K562 (cell line): ENCODE measurements around the gene MAMDC2. TPM values are rescaled to one million over a fixed set of nuclear protein-coding genes. Genes with fewer than 3 reads are reported as not detected.

Source experiments
- ATAC-seq: fragments of 200-7000 bp; cut with Tn5 transposase; 3 replicates; pipeline ENCODE4 v1.9.1; 2020; ENCODE audit warnings: moderate library complexity
- Bru-seq: library from RNA; stranded (reverse); fragments of 400-500 nt; gene quantifications from one replicate; lab custom pipeline; 2021; lab: Mats Ljungman, UMichigan
- BruChase-seq, 2 experiments: library from RNA; stranded (reverse); fragments of 400-500 nt; gene quantifications; one replicate each; lab custom pipeline; 2021; lab: Mats Ljungman, UMichigan
- BruUV-seq: library from RNA; stranded (reverse); fragments of 400-500 nt; replicated peaks from 2 replicates; lab custom pipeline; 2021; lab: Mats Ljungman, UMichigan
- CTCF ChIA-PET: fragments of 300-600 bp; formaldehyde crosslinking; extraction: SDS; loops from one replicate; lab custom pipeline; 2021; ENCODE audit warnings: low intra/inter-chr PET ratio; lab: Yijun Ruan, JAX
- POLR2A ChIA-PET: fragments of 300-600, 350-650 bp; sonication (Branson Sonifier 250); formaldehyde crosslinking; extraction: SDS; loops from one replicate; lab custom pipeline; 2021; ENCODE audit warnings: antibody characterized with exemption, inconsistent platforms; lab: Yijun Ruan, JAX
- DNase-seq, 4 experiments: peaks; one replicate each; pipeline versions ENCODE4 v3.0.0 to v3.0.0-alpha.2; 2011 to 2018; ENCODE audit warnings: low spot score in 3 of 4, mixed read lengths in 3 of 4; ENCODE audit errors: extremely low read depth in 1 of 4
- FAIRE-seq: peaks from 2 replicates; lab custom pipeline; 2011; peaks lifted over from hg19 to GRCh38; lab: Jason Lieb, UNC
- H2AFZ ChIP-seq: 2 replicates; pipeline ENCODE4 v1.6.0; 2011; ENCODE audit warnings: low read depth, low read length, control low read depth, inconsistent platforms
- H3K27ac ChIP-seq: fragments of 200-600 bp; 3 replicates; pipeline ENCODE4 v1.8.0; 2011; ENCODE audit warnings: low read depth, mild to moderate bottlenecking, control low read depth, inconsistent platforms, low read length, moderate library complexity, mixed read lengths; ENCODE audit errors: extremely low read depth
- H3K27me3 ChIP-seq, 2 experiments: fragments of 300-600 bp in 1 of 2; 2 replicates in 1 of 2; 3 replicates in 1 of 2; pipeline versions ENCODE4 v1.6.0 to v1.8.0; 2011; ENCODE audit warnings: inconsistent platforms in 2 of 2, low read length in 2 of 2, mild to moderate bottlenecking in 1 of 2, mixed read lengths in 1 of 2, moderate library complexity in 1 of 2; ENCODE audit not compliant: control insufficient read depth in 2 of 2, insufficient read depth in 2 of 2
- H3K36me3 ChIP-seq: fragments of 300-600 bp; 3 replicates; pipeline ENCODE4 v1.8.0; 2011; ENCODE audit warnings: mild to moderate bottlenecking, low read length, inconsistent platforms; ENCODE audit not compliant: control insufficient read depth, insufficient read depth
- H3K4me1 ChIP-seq, 2 experiments: fragments of 200-600 bp in 1 of 2; replicated peaks in 1 of 2; 2 replicates in 1 of 2; 3 replicates in 1 of 2; pipeline versions ENCODE4 v1.5.1 to v1.8.0; 2011; ENCODE audit warnings: inconsistent platforms in 2 of 2, low read length in 2 of 2, mild to moderate bottlenecking in 1 of 2, mixed read lengths in 1 of 2, moderate library complexity in 1 of 2; ENCODE audit not compliant: control insufficient read depth in 2 of 2, insufficient read depth in 2 of 2
- H3K4me2 ChIP-seq: 2 replicates; pipeline ENCODE4 v1.6.1; 2011; ENCODE audit warnings: low read length, control low read depth, inconsistent platforms, mixed read lengths; ENCODE audit not compliant: insufficient read depth
- H3K4me3 ChIP-seq: fragments of 200-600 bp; sonication (generic), shearing (Covaris generic); 2 replicates; pipeline ENCODE4 v1.5.1; 2016; ENCODE audit warnings: control low read depth, inconsistent platforms
- H3K79me2 ChIP-seq: fragments of 200-600 bp; 3 replicates; pipeline ENCODE4 v1.8.0; 2011; ENCODE audit warnings: low read length, inconsistent platforms; ENCODE audit not compliant: control insufficient read depth, insufficient read depth
- H3K9ac ChIP-seq, 2 experiments: 2 replicates each; pipeline versions ENCODE4 v1.6.0 to v1.6.1; 2011; ENCODE audit warnings: low read depth in 2 of 2, low read length in 2 of 2, control low read depth in 1 of 2, inconsistent platforms in 1 of 2, mild to moderate bottlenecking in 1 of 2, mixed read lengths in 1 of 2; ENCODE audit not compliant: insufficient read depth in 1 of 2
- H3K9me1 ChIP-seq: one replicate; pipeline ENCODE4 v1.6.0; 2011; ENCODE audit warnings: inconsistent platforms, mild to moderate bottlenecking, low read length, moderate library complexity; ENCODE audit not compliant: control insufficient read depth, insufficient read depth
- H3K9me3 ChIP-seq: replicated peaks from 2 replicates; pipeline ENCODE4 v1.5.1; 2011; ENCODE audit warnings: low read depth, low read length, inconsistent platforms; ENCODE audit not compliant: control insufficient read depth, insufficient read depth
- H4K20me1 ChIP-seq: replicated peaks from 2 replicates; pipeline ENCODE4 v1.6.1; 2011; ENCODE audit warnings: low read length, inconsistent platforms, mixed read lengths; ENCODE audit not compliant: control insufficient read depth, insufficient read depth
- FIP1L1 ChIP-seq: fragments of 200-400 bp; formaldehyde crosslinking; IDR thresholded peaks from 2 replicates; pipeline ENCODE4 v1.6.1; 2018; ENCODE audit warnings: mild to moderate bottlenecking, low read depth, low read length; ENCODE audit not compliant: poor library complexity, severe bottlenecking
- JUNB ChIP-seq: fragments of 450-650 bp; formaldehyde crosslinking; conservative IDR thresholded peaks from 2 replicates; pipeline ENCODE4 v1.4.0; 2020; ENCODE audit warnings: mild to moderate bottlenecking
- MBD2 ChIP-seq: sonication (generic); IDR thresholded peaks from 2 replicates; pipeline ENCODE4 v1.6.1; 2016; ENCODE audit warnings: low read depth, borderline replicate concordance
- NELFE ChIP-seq: IDR thresholded peaks from 2 replicates; pipeline ENCODE4 v1.6.1; 2011; ENCODE audit warnings: mild to moderate bottlenecking; ENCODE audit not compliant: insufficient read depth, insufficient read length
- POLR3A ChIP-seq: IDR thresholded peaks from 2 replicates; pipeline ENCODE4 v1.6.1; 2011; ENCODE audit warnings: borderline replicate concordance, mild to moderate bottlenecking, moderate library complexity; ENCODE audit not compliant: insufficient read length, insufficient read depth; ENCODE audit errors: extremely low read depth
- ZBTB9 ChIP-seq: fragments of 450-650 bp; formaldehyde crosslinking; IDR thresholded peaks from 2 replicates; pipeline ENCODE4 v1.4.0; 2020; ENCODE audit warnings: mild to moderate bottlenecking, moderate library complexity
- ZNF407 ChIP-seq: fragments of 450-650 bp; IDR thresholded peaks from 2 replicates; pipeline ENCODE4 v1.6.1; 2016; ENCODE audit warnings: low read depth
- WGBS: fragments of 100-300 bp; shearing (Covaris generic); methylation state at CpG from one replicate; pipeline ENCODE4 v1.1.6; 2016; ENCODE audit warnings: low coverage, mixed read lengths; ENCODE audit not compliant: insufficient coverage; ENCODE audit errors: missing lambda C conversion rate; 5-methylcytosine and 5-hydroxymethylcytosine counted together
- in situ Hi-C: fragments of 300-500 bp; cut with MboI; formaldehyde crosslinking; loops from 4 replicates; pipeline ENCODE4 v1.15.0; 2018; ENCODE audit warnings: inconsistent platforms, mixed read lengths
- intact Hi-C: fragments of 100-400 bp; cut with micrococcal nuclease; formaldehyde crosslinking; loops from 2 replicates; pipeline ENCODE4 v1.14.2; 2022
- long read RNA-seq, 3 experiments: library from polyadenylated mRNA in 2 of 3; library from RNA in 1 of 3; unstranded in 2 of 3; stranded (forward) in 1 of 3; transcript quantifications; one replicate each; pipeline ENCODE4 v2.0.0, GENCODE V29; 2019 to 2022
- polyA minus RNA-seq, 3 experiments: library from RNA; depleted of rRNA, polyadenylated mRNA; stranded (reverse); fragments of >200 nt; gene quantifications; 2 replicates each; pipeline ENCODE4 v1.2.3, GENCODE V29; 2011
- polyA plus RNA-seq, 8 experiments: library from polyadenylated mRNA; depleted of rRNA in 4 of 8; stranded (reverse) in 5 of 8; unstranded in 3 of 8; fragments of >200 nt; fragmentation: Nextera tagmentation in 2 of 8; fragmentation: Illumina TruSeq in 1 of 8; extraction: Ambion mirVana in 2 of 8; extraction: Trizol in 1 of 8; gene quantifications; 2 replicates each; pipeline versions ENCODE4 v1.2.1 to v1.2.3, GENCODE V29; 2011 to 2014; ENCODE audit warnings: inconsistent platforms in 1 of 8, missing spikeins in 1 of 8
- total RNA-seq, 7 experiments: library from RNA; depleted of rRNA in 6 of 7; stranded (reverse); fragments of >200 nt in 6 of 7; fragmentation: Illumina TruSeq in 2 of 7; extraction: Trizol in 2 of 7; gene quantifications; 2 replicates each; pipeline versions ENCODE4 v1.2.1 to v1.2.3, GENCODE V29; 2011 to 2021; ENCODE audit warnings: low replicate concordance in 1 of 7

MAMDC2 gene
- not detected in 2 replicates for total RNA-seq (2011; cell fraction: chromatin; rRNA removed; ENCODE audit: low replicate concordance)
- not detected in 2 replicates for total RNA-seq (2011; cell fraction: nucleolus; rRNA removed)
- total RNA-seq (2011; cell fraction: nucleoplasm; rRNA removed), result not detected in 2 replicates
- total RNA-seq (2014; rRNA removed) (not detected in 2 replicates), total RNA-seq (2014; rRNA removed; fragmentation: Illumina TruSeq; extraction: Trizol) (not detected in 2 replicates), total RNA-seq (2015; rRNA removed; fragmentation: Illumina TruSeq; extraction: Trizol) (not detected in 2 replicates), total RNA-seq (2021) (not detected in 2 replicates), polyA plus RNA-seq (2011; rRNA removed) (0.01 TPM in 1 of 2 replicates, not detected in the other), polyA plus RNA-seq (2014; fragmentation: Illumina TruSeq; extraction: Trizol) (not detected in 2 replicates), polyA plus RNA-seq (2014; fragmentation: Nextera tagmentation; extraction: Ambion mirVana) (under 1 TPM in 1 of 2 experiments, not detected in 1; 0.03 TPM), polyA plus RNA-seq (2014; rRNA removed) (not detected in 2 replicates), polyA minus RNA-seq (2011; rRNA and poly(A)+ RNA removed) (not detected in 2 replicates), Bru-seq, nascent RNA (percentile 7 among the genes with signal in this experiment), BruChase-seq, experiment 1, labeled RNA remaining after a 2-hour chase (percentile 4 among the genes with signal in this experiment), BruChase-seq, experiment 2, labeled RNA remaining after a 6-hour chase (percentile 3 among the genes with signal in this experiment)
- not detected in 2 replicates for polyA plus RNA-seq (2011; cell fraction: cytosol; rRNA removed)
- polyA plus RNA-seq (2011; cell fraction: nucleus; rRNA removed), result not detected in 2 replicates
- not detected in 2 replicates for polyA plus RNA-seq (2012)
- polyA minus RNA-seq (2011; cell fraction: cytosol; rRNA and poly(A)+ RNA removed), result not detected in 2 replicates
- polyA minus RNA-seq (2011; cell fraction: nucleus; rRNA and poly(A)+ RNA removed), result not detected in 2 replicates
- long read RNA-seq, experiment 1, result 0 reads
- long read RNA-seq, experiment 2, result 0 reads
- long read RNA-seq, experiment 3, result 0 reads

- no peak for DNase-seq
- BruUV-seq, result no TSS peak
- Histone ChIP-seq H2AFZ (no peak within 1 kb of the TSS), H3K9ac (no peak within 1 kb of the TSS), H3K79me2 (no peaks in the 10 kb centered on the region), H3K27ac (no peak within 1 kb of the TSS), H3K4me2 (no peak within 1 kb of the TSS), H3K4me3 (no peak within 1 kb of the TSS), H3K9me3 (no peaks in the 10 kb centered on the region), H3K36me3 (no peaks in the 10 kb centered on the region), H3K4me1 (peaks cover 0 to 6% of the 10 kb centered on the region in 2 experiments; a peak in 1 of 5 replicates), H4K20me1 (no peaks in the 10 kb centered on the region; the same call in 1 of the 2 replicates), H3K9me1 (no peaks in the 10 kb centered on the region), H3K27me3 (peaks cover 6 to 37% of the 10 kb centered on the region in 2 experiments; a peak in 3 of 5 replicates)
- WGBS, result under 1% methylated on average over 19 of the region's 55 CpGs
- no peak for FAIRE-seq
- POLR2A ChIA-PET, result no interaction called here
- peak; percentile 28; the same call in 1 of the 3 replicates for ATAC-seq
- intact Hi-C loops, result no loop called here
- CTCF ChIA-PET, result no interaction called here
- in situ Hi-C loops, result no loop called here
- no peak for TF ChIP-seq NELFE
- TF ChIP-seq FIP1L1, result no peak
- TF ChIP-seq JUNB (CRISPR knock-in tag), result no peak
- TF ChIP-seq MBD2, result no peak
- no peak for TF ChIP-seq ZNF407
- TF ChIP-seq ZBTB9 (CRISPR knock-in tag), result no peak
- TF ChIP-seq POLR3A, result no peak
These were observed at the start of gene MAMDC2 for GRCh38 chr9:70043689-70044489. Gene MAMDC2, plus strand, starts transcription at chr9:70043848. Its CDS starts 350 bp downstream, at chr9:70044198.
